Neural crest cell (in vitro differentiated cells): ENCODE results near the gene FUBP3. TPM values are rescaled to one million over a fixed set of nuclear protein-coding genes. Genes with fewer than 3 reads are reported as not detected.

Source experiments
- DNase-seq: peaks from one replicate; pipeline ENCODE4 v3.0.0; 2021; ENCODE audit warnings: low read depth, mixed read lengths, low spot score
- H3K27ac Mint-ChIP-seq: one replicate; pipeline ENCODE4 v1.8.0; 2021; ENCODE audit warnings: mild to moderate bottlenecking, mixed read lengths; ENCODE audit not compliant: unreplicated experiment
- H3K27me3 Mint-ChIP-seq: 2 replicates; pipeline ENCODE4 v1.8.0; 2021; ENCODE audit warnings: low read depth, mild to moderate bottlenecking, mixed read lengths
- H3K36me3 Mint-ChIP-seq: 2 replicates; pipeline ENCODE4 v1.8.0; 2021; ENCODE audit warnings: low read depth, mild to moderate bottlenecking, mixed read lengths
- H3K4me1 Mint-ChIP-seq: 2 replicates; pipeline ENCODE4 v1.8.0; 2021; ENCODE audit warnings: mixed read lengths
- H3K4me3 Mint-ChIP-seq: one replicate; pipeline ENCODE4 v1.8.0; 2021; ENCODE audit warnings: mild to moderate bottlenecking, mixed read lengths
- H3K9me3 Mint-ChIP-seq: 2 replicates; pipeline ENCODE4 v1.8.0; 2021; ENCODE audit warnings: mixed read lengths
- total RNA-seq: library from RNA; stranded (reverse); gene quantifications from 2 replicates; pipeline ENCODE4 v1.2.1, GENCODE V29; 2021
- TF ChIP-seq, protein P1 (sequence below): fragments of 200-600 bp; sonication (generic); conservative IDR thresholded peaks from 2 replicates; pipeline ENCODE4 v1.5.0; 2021; ENCODE audit warnings: antibody characterized with exemption, mild to moderate bottlenecking

The FUBP3 gene
- total RNA-seq, 1 donor from 2014 or later, result 67.7 TPM

DNA sequence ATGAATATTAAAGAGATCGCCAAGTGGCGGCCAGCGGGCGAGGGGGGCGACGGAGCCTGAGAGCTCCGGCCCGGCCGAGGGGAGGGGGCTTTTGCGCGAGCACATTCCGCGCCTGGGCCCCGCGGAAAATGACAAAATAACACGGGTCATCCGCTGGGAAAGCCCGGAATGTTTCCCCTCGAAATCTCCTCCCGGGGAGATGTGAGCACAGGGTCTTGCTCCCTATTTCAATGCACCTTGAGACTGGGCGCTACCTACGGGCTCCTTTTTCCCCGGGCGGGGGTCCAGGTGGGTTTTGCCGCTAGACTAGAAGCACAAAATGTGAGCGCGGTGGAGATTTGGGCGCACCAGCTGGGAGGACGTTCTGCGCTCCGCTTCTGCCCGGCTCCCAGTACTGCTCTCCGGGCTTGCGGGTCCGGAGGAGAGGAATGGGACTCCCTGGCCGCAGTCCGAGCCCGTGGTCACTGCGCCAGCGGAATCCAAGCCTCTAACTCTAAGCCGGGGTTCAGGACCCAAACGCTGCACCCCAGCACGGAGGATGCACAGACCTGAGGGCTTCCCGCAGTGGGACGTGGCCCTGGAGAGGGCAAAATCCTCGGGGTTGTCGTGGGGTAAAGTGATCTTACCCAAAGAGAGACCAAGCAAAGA, 82.2 kb downstream of the FUBP3 start:
- peaks cover 3% of the 10 kb centered on the region for H3K36me3 Mint-ChIP-seq
- TF ChIP-seq, protein P1, sequence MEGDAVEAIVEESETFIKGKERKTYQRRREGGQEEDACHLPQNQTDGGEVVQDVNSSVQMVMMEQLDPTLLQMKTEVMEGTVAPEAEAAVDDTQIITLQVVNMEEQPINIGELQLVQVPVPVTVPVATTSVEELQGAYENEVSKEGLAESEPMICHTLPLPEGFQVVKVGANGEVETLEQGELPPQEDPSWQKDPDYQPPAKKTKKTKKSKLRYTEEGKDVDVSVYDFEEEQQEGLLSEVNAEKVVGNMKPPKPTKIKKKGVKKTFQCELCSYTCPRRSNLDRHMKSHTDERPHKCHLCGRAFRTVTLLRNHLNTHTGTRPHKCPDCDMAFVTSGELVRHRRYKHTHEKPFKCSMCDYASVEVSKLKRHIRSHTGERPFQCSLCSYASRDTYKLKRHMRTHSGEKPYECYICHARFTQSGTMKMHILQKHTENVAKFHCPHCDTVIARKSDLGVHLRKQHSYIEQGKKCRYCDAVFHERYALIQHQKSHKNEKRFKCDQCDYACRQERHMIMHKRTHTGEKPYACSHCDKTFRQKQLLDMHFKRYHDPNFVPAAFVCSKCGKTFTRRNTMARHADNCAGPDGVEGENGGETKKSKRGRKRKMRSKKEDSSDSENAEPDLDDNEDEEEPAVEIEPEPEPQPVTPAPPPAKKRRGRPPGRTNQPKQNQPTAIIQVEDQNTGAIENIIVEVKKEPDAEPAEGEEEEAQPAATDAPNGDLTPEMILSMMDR, result no peak

DNA sequence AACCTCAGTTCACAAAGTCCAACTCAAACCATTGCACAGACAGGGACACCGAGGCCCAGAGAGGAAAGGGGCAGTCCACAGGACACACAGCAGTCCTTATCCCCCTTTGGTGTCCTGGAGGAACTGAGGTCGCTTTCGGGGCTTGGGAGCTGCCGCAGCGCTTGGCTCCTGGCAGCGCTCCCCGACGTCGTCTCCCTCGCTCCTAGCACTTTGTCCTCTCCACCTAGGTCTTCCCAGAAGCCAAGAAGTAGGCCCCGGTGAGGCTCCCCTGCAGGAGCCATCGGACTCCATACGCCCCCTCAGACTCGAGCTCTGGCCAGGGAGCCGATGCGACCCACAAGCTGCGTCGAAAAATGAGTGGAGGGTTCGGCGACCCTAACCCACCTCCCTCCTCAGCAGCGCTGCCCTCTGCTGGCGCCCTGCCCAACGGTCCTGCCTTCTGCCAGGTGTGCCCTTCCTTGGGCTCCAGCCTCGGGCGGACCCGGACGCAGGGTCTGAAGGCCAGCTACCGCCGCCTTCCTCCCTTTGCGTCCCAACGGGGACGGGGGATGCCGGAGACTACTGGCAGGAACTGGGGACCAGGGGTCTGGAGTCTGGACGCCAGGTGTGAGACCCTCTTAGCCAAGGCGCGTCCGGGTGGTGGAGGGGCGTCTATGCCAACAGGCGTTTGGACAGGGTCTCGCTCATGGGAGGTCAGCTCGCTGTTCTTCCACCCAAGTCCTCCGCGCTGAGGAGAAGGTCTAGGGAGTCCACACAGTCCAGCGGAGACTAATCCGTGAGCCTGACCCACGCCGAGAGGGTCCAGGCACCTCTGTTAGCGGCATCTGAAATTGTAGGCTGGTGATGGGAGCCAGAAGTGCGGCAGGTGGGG, 83.0 kb downstream of the FUBP3 start:
- H3K4me3 Mint-ChIP-seq, result peak overlapping the region; percentile 67
- H3K27me3 Mint-ChIP-seq, result peaks cover 94% of the 10 kb centered on the region
- H3K36me3 Mint-ChIP-seq, result peaks cover 3% of the 10 kb centered on the region
- DNase-seq, result no peak
- no peak overlapping the region for H3K27ac Mint-ChIP-seq
- TF ChIP-seq, protein P1, result no peak
- no peaks in the 10 kb centered on the region for H3K9me3 Mint-ChIP-seq
- H3K4me1 Mint-ChIP-seq, result peaks cover 24% of the 10 kb centered on the region

More for the DNA sequence above, 82.2 kb downstream of the FUBP3 start:
- peaks cover 94% of the 10 kb centered on the region for H3K27me3 Mint-ChIP-seq
- peak overlapping the region; percentile 67 for H3K4me3 Mint-ChIP-seq
- no peak overlapping the region for H3K27ac Mint-ChIP-seq
- H3K9me3 Mint-ChIP-seq, result no peaks in the 10 kb centered on the region
- DNase-seq, result no peak
- peaks cover 24% of the 10 kb centered on the region for H3K4me1 Mint-ChIP-seq

DNA sequence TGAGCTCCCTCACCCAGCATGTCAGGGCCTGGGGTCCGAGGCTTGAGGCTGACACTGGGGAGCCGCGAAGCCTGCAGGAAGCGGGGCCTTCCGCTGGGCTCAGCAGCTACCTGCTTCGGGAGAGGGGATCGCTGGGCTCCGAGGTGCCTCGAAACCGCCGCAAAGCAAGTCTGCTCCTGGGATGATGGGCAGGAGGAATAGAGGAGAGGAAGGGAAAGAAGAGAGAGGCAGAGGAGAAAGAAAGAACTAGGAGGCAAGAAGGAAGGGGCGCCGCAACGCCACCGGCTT, 83.5 kb downstream of the FUBP3 start:
- H3K4me3 Mint-ChIP-seq, result peak overlapping the region; percentile 66
- no peak overlapping the region for H3K27ac Mint-ChIP-seq
- H3K36me3 Mint-ChIP-seq, result peaks cover 3% of the 10 kb centered on the region
- peaks cover 24% of the 10 kb centered on the region for H3K4me1 Mint-ChIP-seq
- no peaks in the 10 kb centered on the region for H3K9me3 Mint-ChIP-seq
- peaks cover 94% of the 10 kb centered on the region for H3K27me3 Mint-ChIP-seq
- no peak for DNase-seq
- TF ChIP-seq, protein P1, result no peak

DNA sequence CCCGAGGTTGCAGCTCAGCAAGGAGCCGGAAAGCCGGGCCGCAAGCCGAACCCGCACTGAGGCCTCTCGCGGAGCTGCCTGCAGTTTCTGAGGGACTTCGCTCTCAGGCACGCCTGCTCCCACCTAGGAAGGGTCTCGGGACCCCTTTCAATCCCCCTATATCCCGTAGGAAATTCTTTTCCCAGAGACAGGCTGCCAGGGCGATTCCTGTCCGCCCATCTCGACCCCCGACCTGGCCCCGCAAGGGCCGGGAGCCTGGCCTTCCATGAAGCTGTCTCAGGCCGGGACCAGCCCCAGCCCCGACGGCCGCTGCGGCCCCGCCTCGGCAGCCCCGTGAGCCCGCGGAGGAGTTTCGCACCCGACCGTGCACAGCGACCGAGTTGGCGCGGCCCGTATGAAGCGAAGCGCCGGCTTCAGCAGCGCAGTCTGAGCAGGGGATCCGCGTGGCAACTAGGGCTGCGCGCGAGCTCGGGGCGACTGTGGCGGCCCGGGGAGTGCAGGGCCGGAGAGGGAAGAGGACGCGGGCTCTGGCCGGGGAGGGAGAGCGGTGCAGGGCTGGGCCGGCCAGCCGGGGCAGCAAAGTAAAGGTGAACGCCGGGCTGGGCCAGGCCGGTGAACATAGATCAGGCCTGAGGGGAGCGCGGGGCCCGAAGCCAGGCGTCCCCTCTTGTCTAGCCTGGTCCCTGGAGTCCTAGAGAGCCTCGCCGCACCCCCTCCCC, 84.0 kb downstream of the FUBP3 start:
- no peak for DNase-seq
- no peaks in the 10 kb centered on the region for H3K9me3 Mint-ChIP-seq
- H3K27ac Mint-ChIP-seq, result no peak overlapping the region
- peaks cover 4% of the 10 kb centered on the region for H3K36me3 Mint-ChIP-seq
- H3K4me3 Mint-ChIP-seq, result peak overlapping the region; percentile 66
- H3K27me3 Mint-ChIP-seq, result peaks cover 94% of the 10 kb centered on the region
- TF ChIP-seq, protein P1, result no peak
- H3K4me1 Mint-ChIP-seq, result peaks cover 24% of the 10 kb centered on the region

DNA sequence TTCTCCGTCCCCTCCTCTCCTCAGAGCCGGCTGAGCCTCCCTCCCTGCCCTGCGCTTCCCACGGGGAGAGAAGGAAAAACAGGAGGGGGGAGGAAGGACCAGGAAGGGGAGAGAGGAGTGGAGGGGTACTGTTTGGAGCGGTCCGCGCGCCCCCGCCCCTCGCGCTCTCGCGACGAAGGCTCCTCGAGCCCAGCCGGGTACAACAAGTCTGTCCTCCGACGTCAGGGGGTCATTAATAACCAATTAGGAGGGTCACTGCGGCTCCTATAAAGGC, 84.5 kb downstream of the FUBP3 start:
- TF ChIP-seq, protein P1, result no peak
- Mint-ChIP-seq H3K4me3 (no peak overlapping the region), H3K4me1 (peaks cover 24% of the 10 kb centered on the region), H3K27me3 (peaks cover 94% of the 10 kb centered on the region), H3K27ac (no peak overlapping the region), H3K9me3 (no peaks in the 10 kb centered on the region), H3K36me3 (peaks cover 3% of the 10 kb centered on the region)
- no peak for DNase-seq
